ENCODE results near the gene POLD2.

- TF ChIP-seq EP300 (IDR thresholded peaks at IDR 0.05) (no peak), CTCF (IDR thresholded peaks at IDR 0.05) (no peak), POLR2A (IDR thresholded peaks at IDR 0.05) (no peak)
Measured at GRCh38 chr7:44066111-44066460, 57.3 kb downstream of the POLD2 start.
